ENCODE data around the gene PNPLA2. TPM values are rescaled to one million over a fixed set of nuclear protein-coding genes. Genes with fewer than 3 reads are reported as not detected.

Gene PNPLA2
- total and polyA plus RNA-seq, 9 donors, result 9.0 to 46.1 (median 28.0) TPM

DNA sequence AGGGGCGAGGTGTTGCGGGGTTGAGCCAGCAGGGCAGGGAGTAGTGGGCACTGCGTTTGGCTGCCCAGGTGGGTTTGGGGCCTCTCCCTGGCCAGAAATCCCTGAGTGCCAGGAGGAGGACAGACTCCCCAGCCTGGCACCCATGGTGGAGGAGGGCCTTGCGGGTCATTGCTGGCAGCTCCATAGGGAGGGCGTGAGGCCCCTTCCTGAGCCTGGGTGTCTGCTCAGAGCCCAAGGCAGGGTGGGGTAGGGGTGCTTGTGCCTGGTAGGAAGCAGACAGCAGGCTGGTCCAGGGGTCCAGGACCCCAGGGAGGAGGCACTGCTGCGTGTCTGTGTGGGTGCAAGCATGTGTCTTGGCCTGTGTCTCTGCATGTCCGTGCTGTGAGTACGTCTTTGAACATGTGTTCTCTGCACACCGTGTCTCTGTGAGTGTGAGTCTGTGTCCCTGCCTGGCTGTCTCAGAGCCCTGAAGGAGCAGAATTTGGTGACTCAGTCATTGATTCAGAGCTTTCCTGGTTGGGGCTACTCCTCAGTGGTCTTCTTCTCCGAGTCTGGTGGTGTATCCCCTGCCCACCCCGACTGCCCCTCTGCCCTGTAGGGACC lies 27.9 kb downstream of the PNPLA2 start:
- WGBS (ENCODE audit: insufficient coverage), result 59% methylated on average over 11 of the region's 11 CpGs
- Histone ChIP-seq H3K27me3 (ENCODE audit: control insufficient read depth, insufficient read depth, low read length) (peaks cover 21% of the 10 kb centered on the region), H3K4me1 (ENCODE audit: control insufficient read depth, insufficient read depth, low read length) (peaks cover 62% of the 10 kb centered on the region), H3K4me3 (ENCODE audit: low read length) (no peak overlapping the region), H3K36me3 (ENCODE audit: control insufficient read depth, insufficient read depth, low read length) (no peaks in the 10 kb centered on the region), H3K27ac (ENCODE audit: low read length) (no peak overlapping the region), H3K9me3 (replicated peaks; ENCODE audit: control insufficient read depth, low read depth, low read length) (no peaks in the 10 kb centered on the region)
- no peak for DNase-seq

GRCh38 chr11:847876-848275 lies 29.2 kb downstream of the PNPLA2 start:
- Histone ChIP-seq H3K4me3 (ENCODE audit: low read length) (no peak overlapping the region), H3K27ac (ENCODE audit: low read length) (no peak overlapping the region), H3K9me3 (replicated peaks; ENCODE audit: control insufficient read depth, low read depth, low read length) (no peaks in the 10 kb centered on the region), H3K36me3 (ENCODE audit: control insufficient read depth, insufficient read depth, low read length) (no peaks in the 10 kb centered on the region), H3K27me3 (ENCODE audit: control insufficient read depth, insufficient read depth, low read length) (peaks cover 21% of the 10 kb centered on the region), H3K4me1 (ENCODE audit: control insufficient read depth, insufficient read depth, low read length) (peaks cover 61% of the 10 kb centered on the region)
- no peak for DNase-seq
- 78% methylated on average over 13 of the region's 18 CpGs for WGBS (ENCODE audit: insufficient coverage)

GRCh38 chr11:848380-848931 lies 29.7 kb downstream of the PNPLA2 start:
- H3K27me3 ChIP-seq (ENCODE audit: control insufficient read depth, insufficient read depth, low read length), result peaks cover 21% of the 10 kb centered on the region
- 33% methylated on average over 10 of the region's 14 CpGs for WGBS (ENCODE audit: insufficient coverage)
- H3K4me3 ChIP-seq (ENCODE audit: low read length), result no peak overlapping the region
- no peak for DNase-seq
- no peaks in the 10 kb centered on the region for H3K9me3 ChIP-seq (replicated peaks; ENCODE audit: control insufficient read depth, low read depth, low read length)
- no peaks in the 10 kb centered on the region for H3K36me3 ChIP-seq (ENCODE audit: control insufficient read depth, insufficient read depth, low read length)
- H3K27ac ChIP-seq (ENCODE audit: low read length), result no peak overlapping the region
- H3K4me1 ChIP-seq (ENCODE audit: control insufficient read depth, insufficient read depth, low read length), result peaks cover 61% of the 10 kb centered on the region

DNA sequence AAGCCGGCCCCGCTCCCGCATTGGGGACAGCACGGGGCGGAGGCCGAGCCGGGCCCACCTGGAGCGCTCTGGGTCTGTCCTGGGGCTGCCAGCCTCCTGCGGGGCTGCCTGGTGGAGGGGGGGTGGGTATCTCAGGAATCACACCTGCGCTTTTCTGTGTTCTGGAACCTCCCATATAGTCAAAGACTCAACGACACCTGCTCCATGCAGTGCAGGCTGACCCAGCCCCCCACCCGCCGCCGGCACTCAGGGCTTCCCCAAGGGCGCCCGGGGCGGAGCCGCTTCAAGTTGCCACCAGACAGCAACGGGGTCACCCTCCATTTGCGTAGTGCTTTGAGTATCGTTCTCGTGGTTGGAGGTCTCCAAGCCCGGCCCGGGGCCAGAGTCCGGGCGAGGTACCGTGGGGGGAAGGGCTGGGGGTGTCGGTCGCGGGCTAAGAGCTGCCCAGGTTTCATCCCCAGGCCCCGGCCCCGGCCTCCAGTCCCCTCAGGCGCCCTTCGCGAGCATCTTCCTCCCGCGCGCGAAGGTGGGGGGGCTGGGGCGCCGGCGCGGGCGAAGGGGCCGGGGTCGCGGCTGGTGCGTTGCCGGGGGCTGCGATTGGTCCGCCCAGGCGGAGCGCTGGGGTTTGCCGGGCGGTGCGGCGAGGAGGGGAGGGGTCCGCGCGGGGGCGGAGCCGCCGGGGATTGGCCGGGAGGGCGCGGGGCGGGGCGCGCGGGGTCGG lies 30.6 kb downstream of the PNPLA2 start:
- H3K4me3 ChIP-seq (ENCODE audit: low read length), result peak overlapping the region; percentile 42
- H3K4me1 ChIP-seq (ENCODE audit: control insufficient read depth, insufficient read depth, low read length), result peaks cover 59% of the 10 kb centered on the region
- H3K27me3 ChIP-seq (ENCODE audit: control insufficient read depth, insufficient read depth, low read length), result peaks cover 21% of the 10 kb centered on the region
- 4% methylated on average over 60 of the region's 71 CpGs for WGBS (ENCODE audit: insufficient coverage)
- H3K27ac ChIP-seq (ENCODE audit: low read length), result no peak overlapping the region
- DNase-seq, result no peak
- no peaks in the 10 kb centered on the region for H3K9me3 ChIP-seq (replicated peaks; ENCODE audit: control insufficient read depth, low read depth, low read length)
- H3K36me3 ChIP-seq (ENCODE audit: control insufficient read depth, insufficient read depth, low read length), result peaks cover 2% of the 10 kb centered on the region

DNA sequence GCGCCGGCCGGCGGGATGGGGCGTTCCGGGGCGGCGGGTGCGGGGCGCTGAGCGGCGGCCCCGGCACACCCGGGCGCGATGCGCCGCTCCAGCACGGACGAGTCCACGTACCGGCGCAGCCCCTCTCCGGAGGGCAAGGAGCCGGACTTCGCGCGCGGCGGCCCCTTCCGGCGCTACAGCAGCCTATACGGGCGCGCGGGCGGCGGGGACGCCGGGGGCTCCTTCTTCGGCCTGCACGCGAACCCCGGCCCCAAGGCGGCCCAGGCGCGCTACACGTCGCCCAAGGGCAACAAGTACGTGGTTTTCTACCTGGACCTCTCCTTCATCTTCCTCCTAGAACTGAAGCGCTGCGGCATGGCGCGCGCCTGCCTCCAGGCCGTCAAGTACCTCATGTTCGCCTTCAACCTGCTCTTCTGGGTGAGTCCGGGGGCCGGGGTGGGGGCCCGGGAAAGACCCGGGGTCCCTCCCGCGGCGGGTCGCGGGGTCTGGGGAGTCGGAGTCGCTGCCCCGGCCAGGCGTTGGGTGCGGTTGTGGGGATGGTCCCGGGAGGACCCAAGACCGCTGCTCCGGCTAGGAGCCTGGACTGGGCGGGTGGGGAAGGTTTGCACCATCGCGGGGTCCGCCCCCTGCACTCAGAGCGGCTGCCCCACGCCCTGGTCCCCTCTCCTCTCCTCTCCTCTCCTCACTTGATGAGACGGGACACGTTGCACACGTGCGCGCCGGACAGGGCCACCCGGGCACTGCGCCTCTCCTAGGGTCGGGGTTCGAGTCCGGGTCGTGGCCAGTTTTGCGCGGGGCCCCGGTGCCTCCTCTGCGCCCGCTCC lies 31.4 kb downstream of the PNPLA2 start:
- H3K4me1 ChIP-seq (ENCODE audit: control insufficient read depth, insufficient read depth, low read length), result peaks cover 59% of the 10 kb centered on the region
- peaks cover 2% of the 10 kb centered on the region for H3K36me3 ChIP-seq (ENCODE audit: control insufficient read depth, insufficient read depth, low read length)
- 6% methylated on average over 91 of the region's 97 CpGs for WGBS (ENCODE audit: insufficient coverage)
- H3K27ac ChIP-seq (ENCODE audit: low read length), result no peak overlapping the region
- H3K27me3 ChIP-seq (ENCODE audit: control insufficient read depth, insufficient read depth, low read length), result peaks cover 21% of the 10 kb centered on the region
- H3K9me3 ChIP-seq (replicated peaks; ENCODE audit: control insufficient read depth, low read depth, low read length), result no peaks in the 10 kb centered on the region
- no peak for DNase-seq
- H3K4me3 ChIP-seq (ENCODE audit: low read length), result peak overlapping the region; percentile 34

GRCh38 chr11:850775-851763 lies 32.4 kb downstream of the PNPLA2 start:
- Histone ChIP-seq H3K9me3 (replicated peaks; ENCODE audit: control insufficient read depth, low read depth, low read length) (no peaks in the 10 kb centered on the region), H3K4me3 (ENCODE audit: low read length) (peak overlapping the region; percentile 34), H3K4me1 (ENCODE audit: control insufficient read depth, insufficient read depth, low read length) (peaks cover 58% of the 10 kb centered on the region), H3K27me3 (ENCODE audit: control insufficient read depth, insufficient read depth, low read length) (peaks cover 21% of the 10 kb centered on the region), H3K27ac (ENCODE audit: low read length) (no peak overlapping the region), H3K36me3 (ENCODE audit: control insufficient read depth, insufficient read depth, low read length) (peaks cover 2% of the 10 kb centered on the region)
- 27% methylated on average over 26 of the region's 28 CpGs for WGBS (ENCODE audit: insufficient coverage)
- no peak for DNase-seq

GRCh38 chr11:852762-853161 lies 34.0 kb downstream of the PNPLA2 start:
- no peak overlapping the region for H3K4me3 ChIP-seq (ENCODE audit: low read length)
- H3K27me3 ChIP-seq (ENCODE audit: control insufficient read depth, insufficient read depth, low read length), result peaks cover 21% of the 10 kb centered on the region
- peaks cover 2% of the 10 kb centered on the region for H3K36me3 ChIP-seq (ENCODE audit: control insufficient read depth, insufficient read depth, low read length)
- 71% methylated on average over 8 of the region's 15 CpGs for WGBS (ENCODE audit: insufficient coverage)
- no peaks in the 10 kb centered on the region for H3K9me3 ChIP-seq (replicated peaks; ENCODE audit: control insufficient read depth, low read depth, low read length)
- peaks cover 68% of the 10 kb centered on the region for H3K4me1 ChIP-seq (ENCODE audit: control insufficient read depth, insufficient read depth, low read length)
- DNase-seq, result no peak
- H3K27ac ChIP-seq (ENCODE audit: low read length), result no peak overlapping the region

- Histone ChIP-seq H3K27me3 (ENCODE audit: control insufficient read depth, insufficient read depth, low read length) (peaks cover 16% of the 10 kb centered on the region), H3K27ac (ENCODE audit: low read length) (no peak overlapping the region), H3K36me3 (ENCODE audit: control insufficient read depth, insufficient read depth, low read length) (peaks cover 2% of the 10 kb centered on the region), H3K9me3 (replicated peaks; ENCODE audit: control insufficient read depth, low read depth, low read length) (no peaks in the 10 kb centered on the region), H3K4me3 (ENCODE audit: low read length) (no peak overlapping the region), H3K4me1 (ENCODE audit: control insufficient read depth, insufficient read depth, low read length) (peaks cover 63% of the 10 kb centered on the region)
- no peak for DNase-seq
- WGBS (ENCODE audit: insufficient coverage), result 77% methylated on average over 17 of the region's 27 CpGs
Measured at GRCh38 chr11:853682-854448, 35.2 kb downstream of the PNPLA2 start.

Measured in muscle of leg (tissue), 11 donors.